ENCODE measurements around the gene RBM24. TPM values are rescaled to one million over a fixed set of nuclear protein-coding genes. Genes with fewer than 3 reads are reported as not detected.

RBM24 gene
- total RNA-seq, 1 experiment from 2014 or later = 2.0 TPM

GRCh38 chr6:17343215-17343614 is 62.1 kb downstream of the RBM24 start:
- ChIA-PET CTCF (no interaction called here), POLR2A (ENCODE audit: unreplicated experiment) (no interaction called here)
- Histone ChIP-seq H3K27me3 (ENCODE audit: low read length) (no peaks in the 10 kb centered on the region), H3K9me3 (ENCODE audit: low read length) (no peaks in the 10 kb centered on the region), H3F3A (ENCODE audit: low read length, unreplicated experiment) (no peaks in the 10 kb centered on the region), H3K9ac (ENCODE audit: low read length) (no peak overlapping the region), H3K9me2 (replicated peaks; ENCODE audit: low read length) (no peaks in the 10 kb centered on the region), H4K20me1 (ENCODE audit: low read length) (no peaks in the 10 kb centered on the region), H3K4me1 (ENCODE audit: insufficient read depth, low read length) (no peaks in the 10 kb centered on the region), H2AFZ (ENCODE audit: low read length) (no peak overlapping the region), H3K4me2 (ENCODE audit: low read length) (no peak overlapping the region), H3K4me3 (ENCODE audit: low read length) (no peak overlapping the region), H3K27ac (ENCODE audit: low read length) (no peak overlapping the region), H3K36me3 (ENCODE audit: low read depth, low read length) (no peaks in the 10 kb centered on the region), H3K79me2 (ENCODE audit: low read length) (no peaks in the 10 kb centered on the region)
- DNase-seq = no peak
- no TSS peak for BruUV-seq (replicated peaks)
- intact Hi-C loops (cut with micrococcal nuclease) = no loop called here
- no peak for ATAC-seq
- no peak for TF ChIP-seq CTCF (conservative IDR thresholded peaks at IDR 0.05; ENCODE audit: low read depth, low read length)
- TF ChIP-seq EZH2phosphoT487 (IDR thresholded peaks at IDR 0.05; ENCODE audit: borderline replicate concordance, low read length) = no peak
- no peak for TF ChIP-seq EZH2 (IDR thresholded peaks at IDR 0.05; ENCODE audit: low read length, unreplicated experiment)

Other genes starting within 250 kb of the RBM24 start
- not detected in 2 replicates for gene STMND1, start 179.3 kb upstream of the RBM24 start, total RNA-seq (2014; rRNA removed)
- 8.2 and 11.6 TPM in 2 replicates for gene CAP2, start 112.2 kb downstream of the RBM24 start, total RNA-seq (2014; rRNA removed)